Head of caudate nucleus (tissue), 42 donors: Measurements from ENCODE around the gene KRTAP10-10.
A peak's percentile ranks its signal among the peaks of the same experiment; 100 is the strongest.
"Not testable (repeated sequence)": the region's sequence is repeated elsewhere in the genome, so short reads cannot be mapped to it uniquely, and the experiment has no call there.

Experiments
- DNase-seq, 42 donors: peaks; one replicate each; pipeline versions ENCODE4 v3.0.0 to v3.0.0-alpha.2; 2020 to 2021; ENCODE audit warnings: mixed read lengths in 7 of 42
- intact Hi-C: fragments of 100-400 bp; cut with DNase I; formaldehyde crosslinking; loops from one replicate; pipeline ENCODE4 v1.15.0; 2022

KRTAP10-10 gene, protein sequence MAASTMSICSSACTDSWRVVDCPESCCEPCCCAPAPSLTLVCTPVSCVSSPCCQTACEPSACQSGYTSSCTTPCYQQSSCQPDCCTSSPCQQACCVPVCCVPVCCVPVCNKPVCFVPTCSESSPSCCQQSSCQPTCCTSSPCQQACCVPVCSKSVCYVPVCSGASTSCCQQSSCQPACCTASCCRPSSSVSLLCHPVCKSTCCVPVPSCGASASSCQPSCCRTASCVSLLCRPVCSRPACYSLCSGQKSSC

DNA sequence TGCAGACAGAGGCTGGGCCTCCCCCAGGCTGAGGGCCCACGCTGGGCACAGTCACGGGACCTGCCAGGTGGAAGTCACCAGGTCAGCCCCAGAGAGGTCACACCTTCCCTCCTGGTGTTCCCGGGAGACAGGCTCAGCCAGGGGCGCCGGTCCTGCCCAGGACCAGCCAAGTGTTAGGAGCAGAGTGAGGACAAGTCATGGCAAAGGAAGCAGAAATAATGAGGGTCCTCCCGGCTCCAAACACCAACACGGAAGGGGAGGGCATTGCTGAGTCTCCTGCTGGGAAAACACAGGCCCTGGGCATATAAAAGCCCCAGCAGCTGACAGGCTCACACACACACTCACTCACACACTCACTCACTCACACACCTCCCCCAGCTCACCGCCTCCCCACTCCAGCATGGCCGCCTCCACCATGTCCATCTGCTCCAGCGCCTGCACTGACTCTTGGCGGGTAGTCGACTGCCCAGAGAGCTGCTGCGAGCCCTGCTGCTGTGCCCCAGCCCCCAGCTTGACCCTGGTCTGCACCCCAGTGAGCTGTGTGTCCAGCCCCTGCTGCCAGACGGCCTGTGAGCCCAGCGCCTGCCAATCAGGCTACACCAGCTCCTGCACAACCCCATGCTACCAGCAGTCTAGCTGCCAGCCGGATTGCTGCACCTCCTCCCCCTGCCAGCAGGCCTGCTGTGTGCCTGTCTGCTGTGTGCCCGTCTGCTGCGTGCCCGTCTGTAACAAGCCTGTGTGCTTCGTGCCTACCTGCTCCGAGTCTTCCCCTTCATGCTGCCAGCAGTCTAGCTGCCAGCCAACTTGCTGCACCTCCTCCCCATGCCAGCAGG lies at the start of gene KRTAP10-10:
Gene KRTAP10-10, plus strand, starts transcription at position 339 of the 833 bp plus-strand sequence. Its CDS starts 62 bp downstream, at position 401.
- intact Hi-C loops, result no loop called here
- DNase-seq, result no peak

DNA sequence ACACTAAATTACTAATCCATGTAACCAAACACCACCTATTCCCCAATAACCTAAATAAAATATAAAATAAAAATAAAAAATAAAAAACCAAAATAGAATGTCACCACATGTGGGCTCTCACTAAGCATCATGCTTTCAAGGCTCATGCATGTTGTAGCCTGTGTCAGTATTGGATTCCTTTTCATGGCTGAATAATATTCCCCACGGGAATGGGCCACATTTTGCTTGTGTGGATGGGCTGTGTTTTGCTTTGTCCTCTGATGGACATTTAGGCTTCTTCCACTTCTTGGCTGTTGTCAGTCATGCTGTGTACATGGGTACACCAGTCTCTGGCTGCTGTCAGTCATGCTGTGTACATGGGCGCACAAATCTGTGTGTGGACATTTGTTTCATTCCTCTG lies 48.1 kb upstream of the KRTAP10-10 start:
- DNase-seq, result peak in 1 of 42 donors; percentile 8
- intact Hi-C loops, result no loop called here

DNA sequence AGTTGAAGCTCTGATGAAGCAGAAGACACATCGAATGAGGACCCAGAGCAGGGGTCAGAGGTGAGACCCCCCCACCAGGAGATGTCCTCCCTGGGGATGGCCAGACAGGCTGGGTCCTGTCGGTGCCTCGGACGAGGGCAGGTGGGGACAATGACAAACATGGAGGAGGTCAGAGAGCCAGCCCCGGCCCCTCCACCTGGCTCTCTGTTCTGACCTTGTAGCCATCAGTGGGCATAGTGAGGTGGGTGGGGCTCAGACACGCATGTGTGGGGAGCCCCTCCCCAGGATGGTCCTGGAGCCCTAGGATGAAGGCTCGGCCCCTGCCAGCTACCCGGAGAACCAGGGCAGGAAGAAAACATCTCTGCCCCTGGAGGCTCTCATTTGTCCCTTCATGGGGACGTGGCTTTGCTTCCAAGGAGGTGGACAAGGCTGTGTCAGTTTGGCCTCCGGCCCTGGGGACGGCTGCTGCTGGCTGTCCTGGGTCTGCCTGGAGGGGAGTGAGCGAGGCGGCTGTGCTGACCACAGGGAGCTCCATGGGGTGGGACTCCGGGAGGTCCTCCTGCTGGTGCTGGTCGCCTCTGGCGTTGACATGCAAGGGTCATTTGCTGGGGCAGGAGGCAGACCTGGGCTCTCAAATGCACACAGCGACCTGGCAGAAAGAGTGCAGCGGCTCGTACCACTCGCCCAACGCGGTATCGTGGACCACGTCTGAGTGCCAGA lies 47.4 kb upstream of the KRTAP10-10 start:
- intact Hi-C loops, result no loop called here
- peak in 1 of 42 donors; percentile 31 for DNase-seq

DNA sequence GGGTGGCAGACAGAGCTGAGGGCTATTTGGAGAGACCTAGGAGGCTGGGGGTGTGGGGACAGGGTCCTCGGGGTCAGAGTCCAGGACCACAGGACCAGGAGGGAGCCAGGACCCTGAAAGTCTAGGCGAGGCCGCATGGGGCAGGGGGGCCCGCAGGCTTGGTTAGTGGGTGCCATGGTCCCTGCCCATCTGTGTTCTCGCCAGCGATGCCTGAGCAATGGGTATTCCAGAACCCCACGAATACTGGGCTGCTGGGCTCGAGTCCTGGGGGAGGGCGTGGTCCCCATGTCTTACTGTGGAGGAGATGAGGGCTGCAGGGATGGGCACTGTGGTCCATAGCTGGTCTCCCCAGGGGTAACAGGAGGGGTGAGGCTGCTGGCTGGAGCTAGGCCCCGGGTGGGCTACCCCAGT lies 46.8 kb upstream of the KRTAP10-10 start:
- intact Hi-C loops, result no loop called here
- DNase-seq, result peak in 1 of 42 donors; percentile 13

DNA sequence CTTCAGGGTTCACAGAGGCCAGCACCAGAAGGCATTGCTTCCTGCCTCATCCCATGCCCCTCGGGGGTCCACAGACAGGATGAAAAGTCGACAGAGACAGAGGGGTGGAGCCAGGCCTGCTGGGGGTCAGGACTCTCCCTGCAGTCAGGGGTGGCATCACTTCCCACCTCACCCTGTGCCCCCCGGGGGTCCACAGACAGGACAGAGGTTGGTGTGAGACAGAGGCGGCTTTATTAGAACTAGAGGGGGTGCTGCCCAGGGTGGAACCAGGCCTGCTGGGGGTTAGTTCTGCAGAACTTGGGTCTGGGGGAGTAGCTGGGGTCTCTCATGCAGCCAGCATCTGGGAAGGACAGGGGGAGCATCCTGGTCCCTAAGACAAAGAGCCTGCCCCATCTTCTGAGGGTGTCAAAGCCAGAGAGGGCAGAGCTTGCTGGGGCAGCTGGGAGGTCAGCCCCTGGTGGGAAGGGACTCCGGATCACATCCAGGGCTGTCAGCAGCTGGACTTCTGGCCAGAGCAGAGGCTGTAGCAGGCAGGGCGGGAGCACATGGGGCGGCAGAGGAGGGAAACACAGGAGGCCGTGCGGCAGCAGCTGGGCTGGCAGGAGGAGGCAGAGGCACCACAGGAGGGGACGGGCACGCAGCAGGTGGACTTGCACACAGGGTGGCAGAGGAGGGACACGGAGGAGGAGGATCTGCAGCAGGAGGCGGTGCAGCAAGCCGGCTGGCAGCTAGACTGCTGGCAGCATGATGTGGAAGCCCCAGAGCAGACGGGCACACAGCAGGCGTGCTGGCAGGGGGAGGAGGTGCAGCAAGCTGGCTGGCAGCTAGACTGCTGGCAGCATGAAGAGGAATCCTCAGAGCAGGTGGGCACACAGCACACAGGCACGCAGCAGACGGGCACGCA lies 46.0 kb upstream of the KRTAP10-10 start:
- peak in 1 of 42 donors; percentile 14 for DNase-seq
- intact Hi-C loops, result not testable (repeated sequence)

DNA sequence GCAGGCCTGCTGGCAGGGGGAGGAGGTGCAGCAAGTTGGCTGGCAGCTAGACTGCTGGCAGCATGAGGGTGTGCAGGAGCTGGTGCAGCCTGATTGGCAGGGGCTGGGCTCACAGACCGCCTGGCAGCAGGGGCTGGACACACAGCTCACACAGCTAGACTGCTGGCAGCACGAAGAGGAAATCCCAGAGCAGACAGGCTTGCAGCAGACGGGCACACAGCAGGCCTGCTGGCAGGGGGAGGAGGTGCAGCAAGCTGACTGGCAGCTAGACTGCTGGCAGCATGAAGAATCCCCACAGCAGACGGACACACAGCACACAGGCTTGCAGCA lies 45.4 kb upstream of the KRTAP10-10 start:
- DNase-seq, result peak in 1 of 42 donors; percentile 10
- intact Hi-C loops, result not testable (repeated sequence)

DNA sequence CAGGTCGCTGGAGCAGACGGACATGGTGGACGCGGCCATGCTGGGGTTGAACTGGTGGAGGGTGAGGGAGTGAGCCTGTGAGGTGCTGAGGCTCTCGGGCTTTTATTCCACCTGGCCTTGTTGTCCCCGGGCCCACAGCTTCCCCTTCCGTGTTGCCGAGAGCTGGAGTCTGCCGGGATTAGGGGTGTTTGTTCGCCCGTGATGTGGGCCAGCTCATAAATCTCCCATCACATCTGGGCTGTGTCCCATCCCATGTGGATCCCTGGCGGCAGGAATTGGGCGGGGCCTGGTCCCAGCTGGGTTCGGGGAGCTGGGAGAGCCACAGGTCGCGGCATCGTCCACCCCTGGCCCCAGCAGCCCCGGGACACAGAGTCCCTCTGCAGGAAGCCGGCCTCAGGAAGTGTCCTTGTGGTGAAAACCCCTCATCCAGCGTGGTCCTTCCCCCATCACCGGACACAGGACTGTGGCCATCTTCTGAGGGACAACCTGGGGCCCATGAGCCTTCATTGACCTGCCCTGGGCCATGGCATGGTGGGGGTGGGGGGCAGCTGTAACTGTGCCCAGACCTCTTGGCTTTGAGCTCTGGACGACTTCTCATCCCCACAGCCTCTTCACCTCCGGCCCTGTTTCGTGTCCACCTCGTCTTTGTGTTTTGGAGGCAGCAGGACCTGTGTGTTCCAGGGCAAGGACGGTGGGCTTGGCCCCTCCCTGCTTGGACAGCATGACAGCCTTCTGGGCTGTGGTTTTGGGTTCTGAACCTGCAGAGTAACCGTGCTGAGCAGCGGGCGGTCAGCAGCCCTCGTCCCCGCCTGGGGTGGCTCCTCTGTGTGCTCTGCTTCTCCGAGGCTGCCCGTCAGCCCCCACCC lies 44.5 kb upstream of the KRTAP10-10 start, which contains the start of gene KRTAP10-6:
Gene KRTAP10-6, minus strand, starts transcription at position 60 of the 866 bp plus-strand sequence. Its CDS starts 21 bp downstream, at position 39.
- intact Hi-C loops, result no loop called here
- DNase-seq, result no peak

DNA sequence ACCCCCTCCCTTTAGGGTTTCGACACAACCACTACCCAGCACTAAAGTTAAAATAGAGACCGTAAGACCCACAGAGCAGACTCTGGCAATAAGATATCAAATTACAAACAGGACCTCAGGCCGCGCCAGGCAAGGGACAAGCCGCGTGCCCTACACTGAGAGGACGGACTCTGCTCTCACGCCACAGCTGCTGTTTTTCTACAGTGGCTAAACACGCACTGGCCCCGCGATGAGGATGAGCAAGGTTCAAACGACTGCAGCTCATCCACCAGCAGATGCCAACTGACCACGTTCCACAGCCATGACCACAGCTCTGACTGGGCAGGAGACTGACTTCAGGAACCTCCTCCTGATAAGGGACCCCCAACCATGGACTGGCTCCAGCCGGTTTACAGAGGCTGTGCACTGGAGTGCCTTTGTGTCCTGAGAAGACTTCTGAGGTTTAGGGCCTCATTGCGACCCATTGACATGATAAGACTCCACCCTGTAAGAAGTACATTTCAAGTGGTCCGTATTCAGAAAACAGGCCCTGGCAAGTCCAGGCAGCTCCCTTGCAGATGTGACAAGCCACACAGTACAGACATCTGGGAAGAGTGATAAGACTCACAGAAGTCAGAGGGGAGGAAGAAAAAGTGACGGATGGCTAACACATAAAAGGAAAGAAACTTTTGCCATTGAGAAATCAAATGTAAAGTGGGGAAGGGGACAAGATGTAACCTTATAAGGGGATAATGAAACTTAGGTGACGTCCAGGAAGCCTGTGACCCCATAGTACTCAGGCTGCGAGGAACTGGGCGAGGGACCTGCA lies 43.4 kb upstream of the KRTAP10-10 start:
- no peak for DNase-seq
- intact Hi-C loops, result no loop called here

DNA sequence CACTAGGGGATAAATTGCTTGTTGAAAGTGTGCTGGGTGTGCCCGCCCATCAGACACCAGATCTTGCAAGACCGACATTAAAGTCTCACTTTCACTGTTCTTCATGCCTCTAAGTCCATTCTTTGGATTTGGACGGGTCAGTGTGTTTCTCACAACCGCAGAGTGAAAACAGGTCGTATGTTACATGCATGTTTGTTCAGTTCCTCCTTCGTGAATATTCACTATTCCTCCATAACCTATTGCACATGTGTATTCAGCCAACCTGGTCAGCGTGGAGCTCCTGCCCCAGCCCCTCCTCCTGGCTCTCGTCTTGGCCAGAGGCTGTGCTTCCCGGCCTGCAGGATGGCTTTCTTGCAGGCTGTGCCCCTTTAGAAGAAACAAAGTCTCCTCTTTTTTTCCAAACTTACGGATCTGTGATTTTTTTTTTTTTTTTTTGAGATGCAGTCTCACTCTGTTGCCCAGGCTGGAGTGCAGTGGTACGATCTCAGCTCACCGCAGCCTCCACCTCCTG lies 42.7 kb upstream of the KRTAP10-10 start:
- DNase-seq, result no peak
- intact Hi-C loops, result no loop called here

DNA sequence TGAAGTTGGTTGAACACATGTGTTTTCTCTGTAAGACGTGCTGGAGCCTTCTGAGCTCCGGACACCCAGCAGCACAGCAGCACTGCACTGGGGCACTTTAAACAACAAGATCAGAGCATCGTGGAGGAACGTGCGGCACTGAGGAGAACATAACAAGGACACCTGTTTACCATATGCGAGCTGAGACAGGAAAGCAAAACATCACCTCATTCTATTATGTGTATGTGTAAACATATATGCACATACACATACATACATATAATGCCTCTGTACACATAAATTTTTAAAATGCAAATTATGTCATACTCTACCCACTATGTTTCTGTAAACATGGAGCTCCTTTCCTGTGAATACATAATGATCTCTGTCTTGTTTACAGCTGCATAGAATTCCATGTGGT lies 41.6 kb upstream of the KRTAP10-10 start:
- intact Hi-C loops, result no loop called here
- DNase-seq, result no peak

DNA sequence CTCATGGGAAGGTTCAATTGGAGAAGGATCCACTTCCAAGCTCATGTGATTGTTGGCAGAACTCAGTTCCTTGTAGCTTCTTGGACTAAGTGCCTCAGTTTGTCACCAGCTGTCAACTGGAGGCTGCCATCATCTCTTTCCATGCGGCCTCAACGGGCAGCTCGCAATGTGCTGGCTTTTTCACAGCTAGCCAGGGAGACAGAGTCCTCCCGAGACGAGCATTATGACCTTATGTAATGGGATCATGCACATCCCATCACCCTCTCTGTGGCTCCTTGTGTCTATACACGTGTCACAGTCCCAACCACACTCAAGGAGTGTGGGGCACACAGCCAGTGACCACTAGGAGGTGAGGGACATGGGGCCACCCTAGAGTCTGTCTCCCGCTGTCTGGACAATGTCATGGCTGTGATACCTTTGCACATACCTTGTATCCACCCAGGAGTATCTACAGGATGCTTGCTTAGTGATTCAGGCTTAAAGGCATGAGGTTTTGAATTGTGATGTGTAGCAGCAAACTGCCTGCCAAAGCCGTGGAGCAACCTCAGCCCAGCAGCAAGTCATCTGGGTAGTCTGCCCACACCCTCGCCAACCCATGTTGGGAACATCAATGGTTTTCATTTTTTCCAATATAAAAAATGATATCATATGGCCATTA lies 41.0 kb upstream of the KRTAP10-10 start:
- DNase-seq, result peak in 1 of 42 donors; percentile 17
- intact Hi-C loops, result no loop called here

DNA sequence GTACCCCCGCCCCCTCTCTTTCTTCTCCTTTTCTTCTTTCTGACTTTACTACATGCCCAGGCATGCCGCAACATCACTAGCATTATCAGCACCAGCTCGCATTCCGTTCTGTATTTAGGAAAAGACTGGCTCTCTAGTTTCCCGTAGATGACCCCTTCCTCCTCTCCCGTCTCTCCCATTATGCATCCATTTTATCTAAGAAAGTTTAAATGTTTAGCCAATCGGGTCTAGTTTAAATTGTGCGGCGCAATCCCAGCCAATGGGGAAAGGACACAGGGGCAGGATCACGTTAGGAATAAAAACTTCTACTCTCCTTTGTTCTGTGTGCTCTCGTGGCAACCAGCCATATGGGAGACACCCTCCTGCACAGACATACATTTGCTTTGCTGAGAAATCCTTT lies 39.1 kb upstream of the KRTAP10-10 start:
- intact Hi-C loops, result no loop called here
- no peak for DNase-seq

DNA sequence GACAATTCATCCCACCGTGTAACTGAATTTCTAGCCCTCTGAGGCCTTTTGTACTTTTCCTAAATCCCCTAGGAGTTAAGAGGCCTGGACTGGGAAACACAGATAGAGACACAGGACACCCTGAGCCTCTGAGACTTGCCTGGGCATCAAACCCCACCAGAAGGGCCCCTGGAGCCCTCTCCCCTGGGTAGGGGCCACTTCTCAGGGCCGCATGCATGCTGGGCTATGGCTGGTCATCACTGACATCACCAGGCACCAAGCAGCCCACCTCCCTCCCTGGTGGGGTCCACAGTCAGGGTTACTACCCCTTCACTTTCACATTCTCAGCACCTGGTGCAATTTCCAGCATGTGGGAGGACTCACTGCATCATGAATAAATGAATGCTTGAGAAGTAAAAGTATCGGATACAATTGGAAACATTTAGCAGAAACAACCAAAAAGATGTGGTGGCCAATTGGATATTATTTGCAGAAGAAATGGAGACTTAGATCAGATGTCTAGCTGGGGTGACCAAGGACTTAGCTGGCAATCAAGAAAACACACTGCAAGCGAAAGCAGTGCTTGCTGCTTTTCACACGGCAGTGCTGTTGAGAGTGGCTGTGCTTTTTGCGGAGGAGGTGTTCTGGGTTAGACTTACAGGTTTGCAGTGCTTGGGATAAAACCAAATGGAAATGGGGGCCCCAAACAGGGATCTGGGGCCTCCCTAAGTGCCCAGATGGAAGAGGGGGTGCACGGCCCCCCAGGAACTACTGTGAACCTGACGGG lies 37.7 kb upstream of the KRTAP10-10 start:
- intact Hi-C loops, result no loop called here
- DNase-seq, result no peak

DNA sequence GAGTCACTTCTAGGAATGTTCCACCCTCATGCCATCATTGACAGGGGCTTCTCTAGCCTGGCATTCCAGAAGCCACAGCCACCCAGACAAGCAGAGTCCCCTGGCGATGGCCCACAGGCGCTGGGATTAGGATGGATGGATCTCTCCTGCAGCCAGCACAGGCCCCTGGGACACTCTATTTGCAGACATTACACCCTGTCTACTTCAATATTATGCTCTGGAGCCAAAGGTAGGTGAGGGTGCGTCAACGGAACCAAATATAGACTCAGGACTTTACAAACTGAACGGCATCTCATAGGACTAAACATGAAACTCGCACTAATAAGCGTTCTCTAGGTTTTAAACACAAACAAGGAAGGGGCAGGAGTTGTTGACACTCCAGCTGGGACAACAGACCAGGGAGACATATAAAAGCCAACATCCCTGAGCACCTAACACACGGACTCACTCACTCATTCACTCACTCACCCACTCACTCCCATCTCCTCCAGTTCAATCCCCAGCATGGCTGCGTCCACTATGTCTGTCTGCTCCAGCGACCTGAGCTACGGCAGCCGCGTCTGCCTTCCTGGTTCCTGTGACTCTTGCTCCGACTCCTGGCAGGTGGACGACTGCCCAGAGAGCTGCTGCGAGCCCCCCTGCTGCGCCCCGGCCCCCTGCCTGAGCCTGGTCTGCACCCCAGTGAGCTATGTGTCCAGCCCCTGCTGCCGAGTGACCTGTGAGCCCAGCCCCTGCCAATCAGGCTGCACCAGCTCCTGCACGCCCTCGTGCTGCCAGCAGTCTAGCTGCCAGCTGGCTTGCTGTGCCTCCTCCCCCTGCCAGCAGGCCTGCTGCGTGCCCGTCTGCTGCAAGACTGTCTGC lies 36.8 kb upstream of the KRTAP10-10 start, which contains the start of gene KRTAP10-7:
Gene KRTAP10-7, plus strand, starts transcription at position 480 of the 861 bp plus-strand sequence. Its CDS starts 25 bp downstream, at position 505.
- DNase-seq, intact Hi-C loops: not testable (repeated sequence)
